GM18907 (cell line): Measurements from ENCODE around the gene OR2L8.

ENCODE experiments used
- ATAC-seq: cut with Tn5 transposase; IDR thresholded peaks from one replicate; pipeline ENCODE4 v1.9.1; 2021; ENCODE audit warnings: mild to moderate bottlenecking, moderate library complexity; ENCODE audit not compliant: unreplicated experiment

Gene OR2L8

DNA sequence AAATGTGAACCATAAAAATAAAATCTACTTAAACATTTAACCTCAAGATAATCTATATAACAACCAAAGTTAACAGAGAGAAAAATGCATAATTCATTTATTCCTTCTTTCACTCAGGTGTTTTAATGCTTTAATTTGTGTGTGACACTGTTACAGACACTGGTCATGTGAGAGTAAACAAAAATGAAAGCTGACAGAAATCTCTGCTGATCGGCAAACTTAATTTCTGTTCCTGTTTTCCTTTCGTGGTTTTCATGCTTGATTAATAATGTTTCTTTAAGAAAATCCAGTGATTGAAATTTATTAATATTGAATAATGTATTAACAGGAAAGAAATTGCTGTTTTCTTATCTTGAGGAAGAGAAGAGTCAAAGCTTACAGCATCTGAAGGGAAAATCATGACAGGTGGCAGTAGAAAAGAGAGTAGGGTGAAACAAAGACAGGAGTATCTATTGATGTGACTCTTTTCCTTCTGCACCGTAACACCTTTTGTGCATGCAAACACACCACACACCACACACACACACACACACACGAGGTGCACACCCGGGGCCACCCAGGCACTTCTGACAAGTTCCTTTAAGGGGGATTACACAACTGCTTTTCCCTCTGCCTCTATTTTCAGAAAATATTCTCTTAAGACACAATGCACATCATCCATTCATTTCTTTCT lies 18.0 kb downstream of the OR2L8 start:
- ATAC-seq: peak; percentile 87

DNA sequence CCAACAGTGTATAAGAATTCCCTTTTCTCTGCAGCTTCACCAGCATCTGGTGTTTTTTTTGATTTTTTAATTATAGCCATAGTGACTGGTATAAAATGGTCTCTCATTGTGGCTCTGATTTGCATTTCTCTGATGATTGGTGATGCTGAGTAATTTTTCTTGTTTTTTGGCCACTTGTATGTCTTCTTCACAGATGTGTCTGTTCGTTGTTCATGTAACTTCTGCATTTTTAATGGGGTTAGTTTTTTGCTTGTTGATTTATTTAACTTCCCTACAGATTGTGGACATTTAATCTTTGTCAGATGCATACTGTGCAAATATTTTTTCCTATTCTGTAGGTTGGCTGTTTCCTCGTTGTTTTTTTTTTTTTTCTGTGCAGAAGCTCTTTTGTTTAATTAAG lies 44.3 kb downstream of the OR2L8 start:
- ATAC-seq: no peak

- no peak for ATAC-seq
These were observed 50.2 kb downstream of the OR2L8 start for GRCh38 chr1:247998811-247999210.
